Activated CD4-positive, alpha-beta T cell treated with anti-CD3 and anti-CD28 coated beads, Interleukin-2, Interleukin-6, amounts not matched to agents 100 ng/mL and 50 ng/mL, durations not matched to agents 16 hours and 8 hours (primary cell): Measurements from ENCODE around the gene HDAC11.
A peak's percentile ranks its signal among the peaks of the same experiment; 100 is the strongest.
"Not testable (repeated sequence)": the region's sequence is repeated elsewhere in the genome, so short reads cannot be mapped to it uniquely, and the experiment has no call there.

Experiments used
- DNase-seq: peaks from one replicate; pipeline ENCODE4 v3.0.0-alpha.2; 2020

The HDAC11 gene

DNA sequence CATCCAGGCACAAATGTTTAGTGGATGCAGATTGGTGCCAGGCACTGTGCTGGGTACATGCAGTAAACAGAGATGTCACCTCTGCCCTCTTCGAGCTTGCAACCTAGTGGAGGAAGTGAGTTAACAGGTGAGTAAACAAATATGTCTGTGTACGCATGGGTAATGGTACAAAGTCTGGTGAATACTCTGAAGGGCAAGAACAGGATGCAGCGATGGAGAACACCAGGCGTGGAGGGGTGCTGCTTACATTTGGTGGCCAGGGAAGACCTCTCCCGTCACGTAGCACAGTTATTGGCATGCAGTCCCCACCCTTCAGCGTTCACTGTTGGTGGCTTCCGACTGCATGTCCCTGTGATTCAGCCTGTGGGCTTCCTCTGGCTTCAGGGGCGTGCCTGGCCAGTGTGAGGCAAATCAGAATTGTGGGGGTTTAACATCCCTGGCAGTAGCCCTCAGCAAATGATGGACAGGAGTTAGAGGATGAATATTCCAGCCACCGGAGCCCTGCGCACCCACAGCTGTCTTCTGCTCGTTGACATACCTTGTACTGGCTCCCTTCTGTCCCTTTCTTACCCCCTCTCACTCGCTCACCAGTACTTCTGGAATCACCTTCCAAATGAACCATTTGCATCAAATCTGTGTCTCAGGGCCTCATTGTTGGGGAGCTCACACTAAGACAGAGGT is 9.1 kb upstream of the HDAC11 start:
- no peak for DNase-seq

DNA sequence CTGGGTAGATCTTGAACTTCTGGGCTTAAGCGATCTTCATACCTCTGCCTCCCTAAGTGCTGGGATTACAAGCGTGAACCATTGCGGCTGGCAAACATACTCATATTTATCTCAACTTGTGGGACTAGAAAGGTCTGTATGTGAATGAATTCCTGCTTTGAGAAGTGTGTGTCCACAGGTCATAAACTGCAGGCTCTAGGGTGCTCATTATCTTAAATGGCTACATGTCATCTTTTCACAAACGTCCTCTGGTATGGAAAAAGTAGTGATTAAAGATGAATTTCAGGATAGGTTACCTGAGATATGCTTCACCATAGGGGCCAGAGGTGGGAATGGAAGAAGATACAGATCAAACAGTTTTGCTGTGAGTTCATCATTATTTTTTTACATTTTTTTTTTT is 7.8 kb upstream of the HDAC11 start:
- no peak for DNase-seq

DNA sequence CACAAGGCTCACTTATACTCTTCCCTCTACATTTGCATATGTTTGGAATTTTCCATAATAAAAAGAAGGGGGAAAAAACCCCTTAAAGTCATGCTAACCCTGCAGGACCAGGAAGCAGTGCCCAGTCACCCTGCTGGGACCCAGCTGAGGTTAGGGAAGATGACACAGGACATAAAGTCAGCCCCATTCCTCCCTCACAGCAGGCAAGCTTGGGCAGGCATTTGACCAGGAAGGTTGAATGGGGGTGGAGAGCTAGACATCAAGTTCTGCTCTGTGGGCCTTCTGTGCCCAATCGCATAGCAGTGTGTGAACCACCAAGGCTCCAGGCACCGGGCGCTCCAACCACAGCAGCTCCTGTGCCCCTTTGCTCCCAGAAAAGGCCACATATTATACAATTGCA is 7.1 kb upstream of the HDAC11 start:
- DNase-seq = no peak

DNA sequence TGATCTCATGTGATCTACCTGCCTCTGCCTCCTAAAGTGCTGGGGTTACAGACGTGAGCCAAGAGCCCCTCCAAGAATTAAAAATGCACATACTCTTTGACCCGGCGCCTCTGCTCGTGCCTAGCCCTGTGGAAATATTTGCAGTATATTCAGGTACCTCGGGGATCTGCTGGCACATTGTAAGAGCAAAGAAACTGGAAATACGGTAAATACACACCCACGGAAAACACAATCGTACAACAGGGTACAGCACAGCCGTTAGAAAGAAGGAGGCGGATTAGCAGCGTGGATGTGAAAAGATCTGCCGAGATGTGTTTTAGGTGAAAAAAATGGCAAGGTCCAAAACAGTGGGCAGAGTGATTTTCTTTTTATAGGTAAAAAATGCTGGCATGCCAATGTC is 6.1 kb upstream of the HDAC11 start:
- no peak for DNase-seq

DNA sequence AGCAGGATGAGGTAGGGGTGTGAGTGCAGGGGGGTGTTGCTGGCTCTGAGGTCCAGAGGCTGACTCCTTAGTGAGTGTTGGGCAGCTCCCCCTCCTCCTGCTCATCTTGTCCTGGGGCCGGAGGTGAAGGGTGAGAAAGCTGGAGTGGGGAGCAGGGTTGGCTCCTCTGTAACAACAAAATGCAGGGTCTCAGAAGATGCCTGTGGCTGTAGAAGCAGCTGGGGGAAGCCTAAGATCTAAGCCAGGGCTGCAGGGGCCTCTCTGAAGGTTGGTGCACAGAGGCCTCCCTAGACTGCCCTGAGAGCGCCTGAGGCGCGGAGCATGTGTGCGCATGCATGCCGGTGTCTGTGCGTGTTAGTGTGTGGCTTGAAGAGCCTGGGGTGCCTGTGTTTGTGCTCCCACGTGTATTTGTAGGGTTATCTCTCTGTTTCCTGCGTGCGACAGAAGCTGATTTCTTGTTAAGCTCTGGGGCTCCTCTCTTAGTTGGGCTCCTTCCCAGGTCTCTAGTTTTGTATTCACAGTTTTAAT is 5.3 kb upstream of the HDAC11 start:
- no peak for DNase-seq

DNA sequence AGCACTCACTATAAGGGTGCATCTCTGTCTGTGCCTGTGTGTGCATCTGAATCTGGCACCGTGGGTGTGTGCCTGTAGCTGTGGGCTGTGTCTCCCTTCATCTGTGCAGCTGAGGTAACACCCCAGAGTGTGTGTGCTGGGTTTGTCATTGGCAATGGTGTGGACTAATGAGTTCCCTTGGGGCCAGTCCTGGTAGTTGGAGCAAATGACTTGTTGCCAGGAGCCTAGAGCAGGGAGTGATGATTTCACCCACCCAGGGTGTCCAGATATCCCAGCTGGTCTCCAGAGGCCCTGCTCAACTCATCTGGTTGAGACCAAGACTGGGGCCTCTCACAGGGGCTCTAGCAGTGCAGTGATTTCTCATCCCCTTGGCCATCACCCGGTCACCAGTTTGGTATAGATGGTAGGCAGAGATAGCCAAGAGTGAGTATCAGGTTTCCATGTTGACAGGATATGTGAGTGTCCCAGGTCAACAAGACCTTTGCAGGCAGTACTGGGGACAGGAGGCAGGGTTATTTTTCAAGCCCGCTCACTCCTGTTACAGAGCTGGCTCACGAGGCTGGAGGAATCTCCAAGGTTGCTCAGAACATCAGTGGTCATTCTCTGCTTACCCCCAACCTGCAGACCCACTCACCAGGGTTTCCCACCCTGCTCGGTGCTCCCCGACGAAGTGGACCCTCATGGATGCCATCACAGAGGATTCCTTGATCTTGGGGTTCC is 4.1 kb upstream of the HDAC11 start:
- no peak for DNase-seq

DNA sequence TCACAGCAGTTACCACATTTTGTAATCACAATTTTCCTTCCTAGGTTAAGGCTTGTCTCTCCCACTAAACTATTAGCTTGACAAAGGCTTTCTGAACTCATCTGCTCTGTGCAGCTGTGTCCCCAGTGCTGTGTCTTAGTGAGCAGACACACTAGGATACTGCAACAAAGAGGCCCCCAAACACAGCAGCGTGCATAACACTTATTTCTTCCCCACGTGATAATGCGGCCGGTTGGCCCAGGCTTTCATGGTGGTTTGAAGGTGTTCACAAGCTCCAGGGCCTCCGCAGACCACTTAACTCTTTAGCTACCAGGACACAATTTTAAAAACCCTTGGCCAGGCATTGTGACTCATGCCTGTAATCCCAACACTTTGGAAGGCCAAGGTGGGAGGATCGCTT is 2.2 kb upstream of the HDAC11 start:
- DNase-seq = no peak

DNA sequence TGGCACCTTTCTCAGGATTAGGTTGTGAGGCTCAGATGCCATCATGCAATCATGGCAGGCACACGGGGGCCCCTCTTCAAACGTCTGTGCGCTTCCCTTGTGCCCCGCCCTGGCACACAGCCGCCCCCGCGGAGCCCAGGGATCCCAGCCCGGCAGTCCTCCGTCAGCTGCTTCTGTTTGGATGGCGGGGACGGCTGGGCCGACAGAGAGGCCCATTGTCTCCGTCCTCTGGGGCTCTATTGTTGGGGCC is 849 bp upstream of the HDAC11 start:
- no peak for DNase-seq

DNA sequence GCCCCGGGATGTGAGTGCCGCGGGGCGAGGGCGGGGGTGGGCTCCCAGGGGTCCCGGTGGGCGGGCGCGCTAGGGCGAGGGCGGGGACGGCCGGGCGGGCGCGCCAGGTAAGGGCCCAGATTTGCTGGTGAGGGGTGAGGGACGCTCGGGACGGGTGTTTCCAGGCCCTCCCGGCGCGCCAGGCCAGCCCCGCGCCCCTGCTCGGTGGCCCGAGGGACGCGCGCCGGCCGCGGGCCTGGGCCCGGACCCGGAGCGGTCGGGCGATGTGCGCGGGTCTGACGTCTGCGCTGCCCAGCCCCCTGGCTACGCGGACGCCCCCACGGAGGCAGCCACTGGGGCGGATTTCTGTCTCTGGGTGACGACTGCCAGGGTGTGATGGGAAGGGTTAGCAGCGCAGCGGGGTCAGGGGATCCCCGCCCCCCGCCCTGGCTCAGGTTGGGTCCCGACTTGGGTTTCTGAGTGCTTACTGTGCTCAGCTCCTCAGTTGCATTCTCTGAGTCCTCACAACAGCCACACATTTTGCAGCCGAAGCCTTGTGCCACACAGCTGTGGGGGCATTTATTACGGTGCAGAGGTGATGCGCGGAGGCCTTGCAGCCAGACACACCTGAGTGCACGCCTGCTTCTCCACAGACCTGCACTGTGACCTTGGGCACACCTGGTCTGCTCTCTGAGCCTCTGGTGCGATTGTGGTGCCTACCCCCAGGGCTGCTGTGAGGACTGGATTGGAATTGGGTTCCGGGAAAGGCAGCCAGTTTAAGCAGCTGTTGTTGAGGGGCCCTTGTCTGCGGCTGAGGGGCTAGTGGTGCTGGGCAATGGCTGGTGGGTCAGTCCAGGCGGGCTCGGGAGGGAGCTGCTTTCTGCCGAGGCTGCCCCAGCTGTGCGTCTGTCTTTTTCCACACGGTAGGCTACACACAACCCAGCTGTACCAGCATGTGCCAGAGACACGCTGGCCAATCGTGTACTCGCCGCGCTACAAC is 523 bp downstream of the HDAC11 start:
- DNase-seq = peak; percentile 21

DNA sequence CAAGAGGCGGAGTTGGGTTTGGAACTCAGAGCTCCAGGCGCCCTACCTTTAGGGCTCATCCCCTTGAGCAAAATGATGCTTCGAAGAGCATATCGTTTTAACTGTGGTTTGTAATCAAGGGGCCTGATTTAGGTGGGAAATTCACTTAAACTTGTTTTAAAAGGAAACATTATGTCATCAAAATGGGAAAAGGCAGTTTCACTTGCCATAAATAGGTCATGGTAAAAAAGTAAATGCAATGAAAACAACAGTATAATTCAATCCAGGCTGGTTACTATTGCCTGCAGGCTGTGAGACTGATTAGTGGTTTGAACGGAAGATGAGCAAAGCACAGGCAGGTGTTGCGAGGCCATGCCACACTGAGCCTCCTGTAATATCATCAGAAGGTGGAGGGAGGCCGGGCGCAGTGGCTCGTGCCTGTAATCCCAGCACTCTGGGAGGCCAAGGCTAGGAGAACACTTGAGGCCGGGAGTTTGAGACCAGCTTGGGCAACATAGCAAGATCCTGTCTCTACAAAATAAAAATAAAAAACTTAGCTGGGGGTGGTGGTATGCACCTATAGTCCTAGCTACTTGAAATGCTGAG is 2.1 kb downstream of the HDAC11 start:
- DNase-seq = no peak

DNA sequence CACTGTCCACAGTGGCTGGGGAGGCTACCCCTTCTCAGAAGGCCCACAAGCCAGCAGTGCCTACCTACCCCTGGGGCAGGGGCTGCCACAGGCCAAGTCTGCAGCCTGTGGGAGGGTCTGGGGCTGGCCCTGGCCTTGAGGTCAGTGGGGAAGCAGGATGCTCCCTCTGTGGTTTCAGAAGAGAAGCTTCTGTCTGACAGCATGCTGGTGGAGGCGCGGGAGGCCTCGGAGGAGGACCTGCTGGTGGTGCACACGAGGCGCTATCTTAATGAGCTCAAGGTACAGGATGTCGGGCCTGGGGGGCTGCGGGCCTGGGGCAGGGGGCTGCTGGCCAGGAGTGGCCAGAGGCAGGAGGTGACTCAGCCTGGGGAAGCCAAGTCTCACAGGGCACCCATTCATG is 3.2 kb downstream of the HDAC11 start:
- no peak for DNase-seq

DNA sequence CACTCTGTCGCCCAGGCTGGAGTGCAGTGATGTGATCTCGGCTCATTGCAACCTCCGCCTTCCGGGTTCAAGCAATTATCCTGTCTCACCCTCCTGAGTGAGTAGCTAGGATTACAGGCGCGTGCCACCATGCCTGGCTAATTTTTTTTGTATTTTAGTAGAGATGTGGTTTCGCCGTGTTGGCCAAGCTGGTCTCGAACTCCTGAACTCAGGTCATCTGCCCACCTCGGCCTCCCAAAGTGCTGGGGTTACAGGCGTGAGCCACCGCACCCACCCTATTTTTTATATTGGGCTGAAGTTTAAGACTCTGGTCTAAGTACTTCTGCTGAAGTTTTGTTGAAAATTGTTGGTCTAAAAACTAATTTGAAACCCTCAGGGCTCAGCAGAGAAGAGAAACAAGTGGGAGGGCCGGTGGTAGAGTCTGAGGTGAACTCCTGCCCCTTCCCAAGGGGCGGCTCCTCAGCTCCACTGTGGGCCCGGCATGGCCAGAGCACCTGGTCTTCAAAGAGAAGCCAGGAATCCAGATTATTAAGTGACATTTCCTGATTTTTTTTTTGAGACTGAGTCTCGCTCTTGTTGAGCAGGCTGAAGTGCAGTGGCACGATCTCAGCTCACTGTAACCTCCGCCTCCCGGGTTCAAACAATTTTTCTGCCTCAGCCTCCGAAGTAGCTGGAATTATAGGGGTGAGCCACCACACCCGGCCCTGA is 4.0 kb downstream of the HDAC11 start:
- no peak for DNase-seq

DNA sequence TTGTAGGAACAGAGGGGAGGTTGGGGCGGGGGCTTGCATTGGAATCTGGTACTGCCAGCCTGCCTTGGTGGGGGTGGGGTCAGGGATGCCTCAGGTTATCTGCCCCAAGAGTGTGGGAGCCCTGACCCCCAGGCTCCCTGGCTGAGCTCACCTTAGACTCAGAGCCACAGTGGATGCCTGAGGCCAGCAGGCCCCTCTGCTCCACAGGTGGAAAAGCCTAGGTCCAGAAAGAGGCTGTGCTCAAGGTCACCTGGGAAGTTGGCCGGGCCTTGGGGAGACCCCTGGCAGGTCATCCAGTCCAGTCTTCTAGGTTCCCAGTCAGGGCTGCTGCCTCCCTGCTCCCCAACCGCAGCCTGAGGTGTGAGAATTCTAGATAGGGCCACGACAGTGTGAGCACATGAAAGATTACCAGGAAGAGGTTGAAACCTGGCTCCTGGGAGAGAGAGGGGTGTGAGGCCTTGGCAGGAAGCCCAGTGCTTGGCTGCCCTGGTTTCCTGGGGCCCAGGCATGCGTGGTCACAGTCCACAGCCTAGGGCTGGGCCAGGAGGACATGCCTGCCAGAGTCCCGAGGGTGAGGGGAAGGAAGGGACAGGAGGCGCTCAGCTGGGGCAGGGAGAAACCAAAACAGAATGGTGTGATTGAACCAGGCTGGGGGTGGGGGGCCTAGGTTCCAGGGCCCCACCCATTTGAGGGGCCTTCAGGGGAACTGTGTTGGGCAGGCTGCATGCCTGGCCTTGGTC is 4.9 kb downstream of the HDAC11 start:
- no peak for DNase-seq

DNA sequence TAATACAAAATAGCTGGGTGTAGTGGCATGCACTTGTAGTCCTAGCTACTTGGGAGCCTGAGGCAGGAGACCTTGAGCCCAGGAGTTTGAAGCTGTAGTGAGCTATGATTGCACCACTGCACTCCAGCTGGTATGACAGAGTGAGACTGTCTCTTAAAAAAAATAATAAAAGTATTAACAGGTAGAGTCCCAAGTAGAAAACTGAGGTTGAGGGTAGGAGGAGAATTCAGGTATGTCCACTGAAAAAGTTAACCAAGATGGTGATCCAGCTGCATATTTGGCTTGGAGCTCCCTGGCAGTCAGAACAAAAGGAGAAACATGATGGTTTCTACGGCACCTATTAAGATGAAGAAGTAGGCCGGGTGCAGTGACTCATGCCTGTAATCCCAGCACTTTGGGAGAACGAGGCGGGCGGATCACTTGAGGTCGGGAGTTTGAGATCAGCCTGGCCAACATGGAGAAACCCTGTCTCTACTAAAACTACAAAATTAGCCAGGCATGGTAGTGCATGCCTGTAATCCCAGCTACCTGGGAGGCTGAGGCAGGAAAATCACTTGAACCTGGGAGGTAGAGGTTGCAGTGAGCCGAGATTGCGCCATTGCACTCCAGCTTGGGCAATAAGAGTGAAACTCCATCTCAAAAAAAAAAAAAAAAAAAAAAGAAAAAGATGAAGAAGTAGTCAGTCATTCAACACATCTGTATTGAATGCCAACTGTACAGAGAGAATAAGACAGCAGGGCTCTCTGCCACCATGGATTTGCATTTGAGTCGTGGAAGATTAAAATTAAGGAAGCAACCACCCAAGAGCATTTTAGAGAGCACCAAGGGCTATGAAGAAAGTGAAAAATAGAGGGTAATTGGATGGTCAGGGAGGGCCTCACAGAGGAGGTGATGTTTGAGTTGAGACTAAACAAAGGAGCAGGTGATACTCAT is 5.8 kb downstream of the HDAC11 start:
- not testable (repeated sequence) for DNase-seq

DNA sequence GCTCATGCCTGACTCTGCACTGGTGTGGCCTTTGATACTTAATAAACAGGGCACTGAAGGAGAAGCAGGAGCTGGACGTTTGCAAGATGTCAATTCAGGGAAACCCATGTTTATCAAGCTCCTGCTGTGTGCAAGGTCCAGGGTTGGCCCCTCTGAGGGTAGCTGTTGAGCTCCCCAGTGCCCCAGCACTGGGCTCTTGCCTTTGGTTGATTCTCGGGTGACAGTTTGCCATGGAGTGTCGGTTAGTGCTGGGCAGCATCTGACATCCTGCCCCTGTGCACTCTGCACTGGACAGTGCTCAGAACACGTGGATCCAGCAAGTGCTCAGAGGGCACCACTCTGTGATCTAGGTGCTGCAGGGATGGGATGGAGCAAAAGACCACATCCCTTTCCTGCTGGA is 7.3 kb downstream of the HDAC11 start:
- DNase-seq = no peak

DNA sequence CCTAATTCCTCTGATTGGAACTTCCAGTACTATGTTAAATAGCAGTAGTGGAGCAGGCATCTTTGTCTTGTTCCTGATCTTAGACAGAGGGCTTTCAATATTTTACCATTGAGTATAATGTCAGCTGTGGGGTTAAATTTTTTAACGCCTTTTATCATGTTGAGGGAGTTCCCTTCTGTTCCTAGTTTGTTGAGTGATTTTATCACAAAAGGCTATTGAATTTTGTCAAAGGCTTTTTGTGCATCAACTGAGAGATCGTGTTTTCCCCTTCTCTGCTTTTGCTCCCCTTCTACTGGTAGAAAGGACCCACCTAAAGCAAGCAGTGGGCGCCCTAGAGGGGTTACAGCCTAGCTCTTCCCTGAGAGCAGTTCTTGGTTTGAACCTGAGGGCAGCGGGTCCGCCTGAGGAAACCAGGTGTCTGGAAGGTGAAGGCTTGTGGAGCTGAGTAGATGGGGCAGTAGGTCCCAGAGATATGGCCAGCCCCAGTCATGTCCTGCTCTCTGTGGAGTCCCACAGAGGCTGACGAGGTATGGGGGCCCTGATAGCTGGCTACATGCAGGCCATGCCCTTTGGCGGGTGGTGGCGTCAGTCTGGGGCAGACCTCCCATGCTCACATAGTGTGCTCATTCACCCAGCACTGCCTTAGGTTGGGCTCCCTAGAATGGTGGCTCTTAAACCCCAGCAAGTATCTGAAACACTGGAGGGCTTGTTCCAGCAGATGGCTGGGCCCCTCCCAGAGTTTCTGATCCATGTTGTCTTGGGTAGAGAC is 11.3 kb downstream of the HDAC11 start:
- no peak for DNase-seq

DNA sequence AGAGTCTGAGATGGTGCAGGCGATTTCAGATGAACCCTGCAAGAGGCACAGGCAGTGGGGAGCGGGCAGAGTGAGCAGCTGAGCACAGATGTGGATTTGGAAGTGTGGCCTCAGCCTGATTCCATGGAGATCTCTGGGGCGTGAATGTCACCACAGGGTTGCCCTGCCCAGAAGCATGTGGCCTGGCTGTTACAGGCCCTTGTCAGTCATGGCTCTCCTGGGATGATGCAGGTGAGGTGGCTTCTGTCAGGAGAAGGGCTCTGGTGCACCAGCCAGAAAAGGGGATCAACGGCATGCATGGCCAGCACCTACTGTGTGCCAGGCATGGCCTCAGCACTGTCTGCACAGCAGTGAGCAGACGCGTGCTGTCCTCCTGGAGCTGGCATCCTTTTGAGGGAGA is 11.9 kb downstream of the HDAC11 start:
- no peak for DNase-seq

DNA sequence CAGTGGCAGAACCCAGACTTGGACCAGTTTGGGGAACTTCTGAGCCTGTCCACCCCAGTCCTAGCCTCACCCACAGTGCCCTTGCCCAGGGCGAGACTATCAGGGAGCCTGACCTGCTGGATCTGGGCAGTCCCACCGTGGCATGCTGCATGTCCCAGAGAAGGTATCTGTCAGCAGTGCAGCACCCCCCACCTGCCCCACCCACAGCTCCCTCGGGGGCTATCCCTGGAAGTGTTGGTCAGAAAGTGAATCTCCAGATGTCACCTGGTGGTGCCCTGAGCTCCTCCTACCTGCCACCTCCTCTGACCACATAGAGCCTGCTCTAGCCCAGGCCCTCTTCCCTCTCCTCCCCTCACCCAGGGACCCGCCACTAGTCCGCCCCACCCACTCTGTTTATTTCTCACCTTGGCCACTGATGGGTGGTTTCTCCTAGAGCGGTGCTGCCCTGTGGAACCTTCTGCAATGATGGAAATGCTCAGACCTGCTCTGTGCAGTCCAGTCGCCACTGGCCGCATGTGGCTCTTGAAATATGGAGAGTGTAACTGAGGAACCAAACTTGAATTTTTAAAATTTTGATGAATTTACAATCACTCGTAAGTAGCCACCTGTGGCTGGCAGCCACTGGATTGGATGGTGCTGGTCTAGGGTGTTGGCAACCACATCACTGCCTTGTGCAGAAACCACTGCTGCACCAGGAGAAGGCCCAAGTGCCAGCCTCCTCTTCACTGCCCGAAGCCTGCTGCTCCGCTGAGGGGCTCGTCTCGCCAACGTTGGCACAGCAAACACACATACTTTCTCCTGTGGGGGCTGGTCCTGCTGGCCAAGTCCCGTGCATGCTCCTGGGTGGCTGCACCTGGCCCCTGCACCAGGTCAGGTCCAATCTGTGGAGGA is 13.1 kb downstream of the HDAC11 start:
- no peak for DNase-seq
